Liver (tissue), 9 donors: Measurements from ENCODE around the gene CD96. TPM values are rescaled to one million over a fixed set of nuclear protein-coding genes. Genes with fewer than 3 reads are reported as not detected.

Source experiments
- DNase-seq: peaks from one replicate; pipeline ENCODE4 v3.0.0-alpha.2; 2017; ENCODE audit warnings: low spot score
- H3K27ac ChIP-seq, 2 donors: one replicate each; pipeline ENCODE4 v1.7.0; 2013; ENCODE audit warnings: inconsistent platforms in 2 of 2, low read length in 2 of 2, control low read depth in 1 of 2, low read depth in 1 of 2, mild to moderate bottlenecking in 1 of 2
- H3K27me3 ChIP-seq, 4 donors: one replicate each; pipeline versions ENCODE4 v1.6.1 to v1.7.0; 2013; ENCODE audit warnings: low read length in 3 of 4, inconsistent platforms in 1 of 4, mild to moderate bottlenecking in 1 of 4, moderate library complexity in 1 of 4; ENCODE audit not compliant: control insufficient read depth in 4 of 4, insufficient read depth in 4 of 4
- H3K36me3 ChIP-seq, 4 donors: one replicate each; pipeline versions ENCODE4 v1.6.1 to v1.7.0; 2013; ENCODE audit warnings: low read length in 3 of 4, mild to moderate bottlenecking in 3 of 4, low read depth in 1 of 4, moderate library complexity in 1 of 4; ENCODE audit not compliant: control insufficient read depth in 4 of 4, insufficient read depth in 3 of 4
- H3K4me1 ChIP-seq, 4 donors: one replicate each; pipeline versions ENCODE4 v1.6.1 to v1.7.0; 2013; ENCODE audit warnings: low read length in 3 of 4, mild to moderate bottlenecking in 3 of 4, moderate library complexity in 1 of 4; ENCODE audit not compliant: control insufficient read depth in 4 of 4, insufficient read depth in 4 of 4
- H3K4me3 ChIP-seq, 3 donors: one replicate each; pipeline versions ENCODE4 v1.6.1 to v1.7.0; 2013; ENCODE audit warnings: low read length in 3 of 3, control low read depth in 1 of 3, low read depth in 1 of 3, mild to moderate bottlenecking in 1 of 3
- H3K9ac ChIP-seq, 2 donors: one replicate each; pipeline ENCODE4 v1.7.0; 2013; ENCODE audit warnings: low read length in 2 of 2, mild to moderate bottlenecking in 2 of 2, moderate library complexity in 2 of 2, control low read depth in 1 of 2, low read depth in 1 of 2
- H3K9me3 ChIP-seq, 4 donors: one replicate each; pipeline versions ENCODE4 v1.6.1 to v1.7.0; 2013; ENCODE audit warnings: low read length in 3 of 4; ENCODE audit not compliant: control insufficient read depth in 4 of 4
- ATF3 ChIP-seq: IDR thresholded peaks from 2 replicates; pipeline ENCODE4 v1.6.1; 2016; ENCODE audit warnings: antibody characterized with exemption
- CTCF ChIP-seq: fragments of 150-350 bp; IDR thresholded peaks from 2 replicates; pipeline ENCODE4 v1.5.1; 2017; ENCODE audit warnings: improper control_type of control experiment, low read depth, low read length; ENCODE audit not compliant: missing input control
- EGR1 ChIP-seq, 2 donors: IDR thresholded peaks; 2 replicates each; pipeline ENCODE4 v1.6.1; 2016 to 2018; ENCODE audit warnings: antibody characterized with exemption in 2 of 2, low read depth in 2 of 2
- FOXA1 ChIP-seq: IDR thresholded peaks from 2 replicates; pipeline ENCODE4 v1.6.1; 2016; ENCODE audit warnings: antibody characterized with exemption
- FOXA2 ChIP-seq: IDR thresholded peaks from 2 replicates; pipeline ENCODE4 v1.6.1; 2016; ENCODE audit warnings: antibody characterized with exemption
- GABPA ChIP-seq, 2 donors: IDR thresholded peaks in 1 of 2; conservative IDR thresholded peaks in 1 of 2; 2 replicates each; pipeline ENCODE4 v1.6.1; 2016; ENCODE audit warnings: antibody characterized with exemption in 2 of 2, mild to moderate bottlenecking in 1 of 2, moderate library complexity in 1 of 2
- HNF4A ChIP-seq, 2 donors: conservative IDR thresholded peaks; 2 replicates each; pipeline ENCODE4 v1.6.1; 2016; ENCODE audit warnings: antibody characterized with exemption in 2 of 2, mild to moderate bottlenecking in 2 of 2
- HNF4G ChIP-seq: IDR thresholded peaks from 2 replicates; pipeline ENCODE4 v1.6.1; 2016; ENCODE audit warnings: antibody characterized with exemption
- JUND ChIP-seq, 2 donors: IDR thresholded peaks; 2 replicates each; pipeline ENCODE4 v1.6.1; 2016; ENCODE audit warnings: antibody characterized with exemption in 2 of 2
- MAX ChIP-seq: IDR thresholded peaks from 2 replicates; pipeline ENCODE4 v1.6.1; 2016; ENCODE audit warnings: antibody characterized with exemption
- NR2F2 ChIP-seq: IDR thresholded peaks from 2 replicates; pipeline ENCODE4 v1.6.1; 2016; ENCODE audit warnings: antibody characterized with exemption
- RAD21 ChIP-seq, 2 donors: IDR thresholded peaks; 2 replicates each; pipeline ENCODE4 v1.6.1; 2016; ENCODE audit warnings: antibody characterized with exemption in 2 of 2, mild to moderate bottlenecking in 2 of 2
- REST ChIP-seq: IDR thresholded peaks from 2 replicates; pipeline ENCODE4 v1.6.1; 2016; ENCODE audit warnings: antibody characterized with exemption, mild to moderate bottlenecking
- RXRA ChIP-seq, 2 donors: IDR thresholded peaks; 2 replicates each; pipeline ENCODE4 v1.6.1; 2017 to 2018; ENCODE audit warnings: antibody characterized with exemption in 2 of 2, mild to moderate bottlenecking in 1 of 2
- SP1 ChIP-seq: IDR thresholded peaks from 2 replicates; pipeline ENCODE4 v1.6.1; 2018; ENCODE audit warnings: antibody characterized with exemption, mild to moderate bottlenecking
- TAF1 ChIP-seq: conservative IDR thresholded peaks from 2 replicates; pipeline ENCODE4 v1.6.1; 2016; ENCODE audit warnings: antibody characterized with exemption, mild to moderate bottlenecking
- YY1 ChIP-seq: IDR thresholded peaks from 2 replicates; pipeline ENCODE4 v1.6.1; 2016; ENCODE audit warnings: antibody characterized with exemption, mild to moderate bottlenecking
- ZBTB33 ChIP-seq: IDR thresholded peaks from 2 replicates; pipeline ENCODE4 v1.6.1; 2016; ENCODE audit warnings: antibody characterized with exemption
- WGBS: extraction: QIAGEN DNeasy Blood & Tissue Kit; methylation state at CpG from one replicate; pipeline ENCODE4 v1.1.7; 2013; 5-methylcytosine and 5-hydroxymethylcytosine counted together
- polyA plus RNA-seq, 2 donors: library from polyadenylated mRNA; stranded (reverse) in 1 of 2; unstranded in 1 of 2; fragments of 200-250 nt in 1 of 2; fragments of >200 nt in 1 of 2; fragmentation: Nextera tagmentation in 1 of 2; extraction: Ambion mirVana in 1 of 2; gene quantifications; one replicate each; pipeline versions ENCODE4 v1.2.1 to v1.2.3, GENCODE V29; 2013 to 2015
- total RNA-seq, 2 donors: library from RNA; depleted of rRNA; stranded (reverse); fragments of >200 nt; gene quantifications; one replicate each; pipeline ENCODE4 v1.2.3, GENCODE V29; 2014
- donor health status: healthy.
- donor health status: healthy.
- donor health status: healthy.
- donor health status: healthy.
- donor health status: healthy.

Gene CD96
- total and polyA plus RNA-seq, 4 donors, result 0.46 to 2.7 (median 0.92) TPM

- TF ChIP-seq FOXA2 (peak; percentile 84), EGR1 (IDR thresholded peaks at IDR 0.05; ENCODE audit: low read depth in 2 of 2) (peak in 1 of 2 donors; percentile 15), TAF1 (no peak), ZBTB33 (peak; percentile 41)
Observed at GRCh38 chr3:111498022-111498421, 44.0 kb upstream of the CD96 start (continued).

- H3K4me3 ChIP-seq, result no peak overlapping the region
Observed at GRCh38 chr3:111506435-111506834, 35.6 kb upstream of the CD96 start.

More at GRCh38 chr3:111506435-111506834, 35.6 kb upstream of the CD96 start:
- peaks cover 0 to 10% (median 0%) of the 10 kb centered on the region in 4 donors for H3K4me1 ChIP-seq
- H3K9me3 ChIP-seq, result no peaks in the 10 kb centered on the region
- H3K27me3 ChIP-seq, result no peaks in the 10 kb centered on the region
- no peak overlapping the region for H3K27ac ChIP-seq
- DNase-seq, result no peak
- H3K9ac ChIP-seq, result no peak overlapping the region
- H3K36me3 ChIP-seq, result no peaks in the 10 kb centered on the region
- TF ChIP-seq FOXA2 (no peak), SP1 (no peak), JUND (IDR thresholded peaks at IDR 0.05) (no peak), TAF1 (no peak), HNF4G (no peak), NR2F2 (no peak), ATF3 (no peak), ZBTB33 (no peak), RAD21 (IDR thresholded peaks at IDR 0.05) (no peak), GABPA (IDR thresholded peaks at IDR 0.05 in 1 of 2, conservative IDR thresholded peaks at IDR 0.05 in 1 of 2) (no peak), REST (no peak), CTCF (no peak), YY1 (no peak), RXRA (IDR thresholded peaks at IDR 0.05) (no peak), EGR1 (IDR thresholded peaks at IDR 0.05; ENCODE audit: low read depth in 2 of 2) (no peak), FOXA1 (no peak), MAX (no peak), HNF4A (conservative IDR thresholded peaks at IDR 0.05) (no peak)
- 90% methylated on average over 1 of the region's 1 CpG for WGBS
